HCT116 (cell line): ENCODE measurements around the gene KCNC2.

Experiments
- CTCF ChIP-seq, 3 experiments: fragments of 200-600 bp in 1 of 3; sonication (generic) in 1 of 3; IDR thresholded peaks in 2 of 3; conservative IDR thresholded peaks in 1 of 3; 2 replicates each; pipeline ENCODE4 v1.5.1; 2012 to 2017; ENCODE audit warnings: low read depth in 2 of 3, low read length in 2 of 3, antibody characterized with exemption in 1 of 3, borderline replicate concordance in 1 of 3, control low read depth in 1 of 3, mild to moderate bottlenecking in 1 of 3, mixed read lengths in 1 of 3, mixed run types in 1 of 3, moderate library complexity in 1 of 3; ENCODE audit not compliant: insufficient read depth in 1 of 3
- ELF1 ChIP-seq: IDR thresholded peaks from 2 replicates; pipeline ENCODE4 v1.6.1; 2012; ENCODE audit warnings: low read depth, borderline replicate concordance
- FOSL1 ChIP-seq: IDR thresholded peaks from 2 replicates; pipeline ENCODE4 v1.6.1; 2012; ENCODE audit warnings: low read depth
- ZNF274 ChIP-seq: fragments of 200-500 bp; sonication (Bioruptor generic); IDR thresholded peaks from 2 replicates; pipeline ENCODE4 v1.6.1; 2014; ENCODE audit warnings: mild to moderate bottlenecking, low read depth, low read length, inconsistent platforms

- TF ChIP-seq ELF1 (no peak), CTCF (IDR thresholded peaks at IDR 0.05 in 2 of 3, conservative IDR thresholded peaks at IDR 0.05 in 1 of 3; ENCODE audit: borderline replicate concordance in 1 of 3, insufficient read depth in 1 of 3, low read depth in 2 of 3, low read length in 2 of 3) (peak in 1 of 3 experiments; percentile 20; a peak in 1 of 6 replicates), ZNF274 (no peak), FOSL1 (no peak)
Measured at GRCh38 chr12:75058228-75058627, 151.4 kb downstream of the KCNC2 start.
